ENCODE measurements around the gene SCGN.

The SCGN gene

DNA sequence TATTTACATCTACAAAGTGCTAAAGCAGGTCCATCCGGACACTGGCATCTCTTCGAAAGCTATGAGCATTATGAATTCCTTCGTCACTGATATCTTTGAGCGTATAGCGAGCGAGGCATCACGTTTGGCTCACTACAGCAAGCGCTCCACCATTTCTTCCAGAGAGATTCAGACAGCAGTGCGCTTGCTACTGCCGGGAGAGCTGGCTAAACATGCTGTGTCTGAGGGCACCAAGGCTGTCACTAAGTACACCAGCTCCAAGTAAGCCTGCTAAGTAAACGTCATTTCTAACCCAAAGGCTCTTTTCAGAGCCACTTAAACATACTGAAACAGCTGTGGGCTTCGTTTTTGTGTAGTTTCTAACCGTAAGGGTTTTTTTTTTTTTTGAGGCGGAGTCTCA lies 75.0 kb downstream of the SCGN start:
- TF ChIP-seq, protein P1, sequence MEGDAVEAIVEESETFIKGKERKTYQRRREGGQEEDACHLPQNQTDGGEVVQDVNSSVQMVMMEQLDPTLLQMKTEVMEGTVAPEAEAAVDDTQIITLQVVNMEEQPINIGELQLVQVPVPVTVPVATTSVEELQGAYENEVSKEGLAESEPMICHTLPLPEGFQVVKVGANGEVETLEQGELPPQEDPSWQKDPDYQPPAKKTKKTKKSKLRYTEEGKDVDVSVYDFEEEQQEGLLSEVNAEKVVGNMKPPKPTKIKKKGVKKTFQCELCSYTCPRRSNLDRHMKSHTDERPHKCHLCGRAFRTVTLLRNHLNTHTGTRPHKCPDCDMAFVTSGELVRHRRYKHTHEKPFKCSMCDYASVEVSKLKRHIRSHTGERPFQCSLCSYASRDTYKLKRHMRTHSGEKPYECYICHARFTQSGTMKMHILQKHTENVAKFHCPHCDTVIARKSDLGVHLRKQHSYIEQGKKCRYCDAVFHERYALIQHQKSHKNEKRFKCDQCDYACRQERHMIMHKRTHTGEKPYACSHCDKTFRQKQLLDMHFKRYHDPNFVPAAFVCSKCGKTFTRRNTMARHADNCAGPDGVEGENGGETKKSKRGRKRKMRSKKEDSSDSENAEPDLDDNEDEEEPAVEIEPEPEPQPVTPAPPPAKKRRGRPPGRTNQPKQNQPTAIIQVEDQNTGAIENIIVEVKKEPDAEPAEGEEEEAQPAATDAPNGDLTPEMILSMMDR (conservative IDR thresholded peaks at IDR 0.05; ENCODE audit: low read depth, low read length), result no peak
- DNase-seq (ENCODE audit: low read depth), result no peak
- H3K4me3 ChIP-seq (ENCODE audit: low read depth, low read length), result no peak overlapping the region

DNA sequence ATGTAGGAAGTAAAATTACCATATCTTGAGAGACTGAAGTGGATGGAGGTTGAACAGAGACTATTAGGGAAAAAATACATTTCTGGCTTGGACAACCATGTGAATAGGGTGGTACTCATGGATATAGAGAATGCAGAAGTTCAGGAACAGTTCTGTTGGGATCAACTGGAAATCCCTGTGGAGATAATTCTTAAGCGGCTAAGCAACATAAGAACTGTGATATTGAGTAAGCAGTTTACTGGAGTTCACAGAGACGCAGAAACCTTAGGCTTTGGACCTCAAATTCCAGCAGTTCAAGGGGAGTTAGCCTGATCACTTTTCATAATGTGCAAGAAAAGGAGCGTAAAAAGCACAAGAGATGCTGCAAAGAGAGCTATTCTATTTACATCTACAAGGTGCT lies 78.9 kb downstream of the SCGN start:
- H3K4me3 ChIP-seq (ENCODE audit: low read depth, low read length), result no peak overlapping the region
- no peak for DNase-seq (ENCODE audit: low read depth)
- TF ChIP-seq, protein P1 (conservative IDR thresholded peaks at IDR 0.05; ENCODE audit: low read depth, low read length), result no peak

DNA sequence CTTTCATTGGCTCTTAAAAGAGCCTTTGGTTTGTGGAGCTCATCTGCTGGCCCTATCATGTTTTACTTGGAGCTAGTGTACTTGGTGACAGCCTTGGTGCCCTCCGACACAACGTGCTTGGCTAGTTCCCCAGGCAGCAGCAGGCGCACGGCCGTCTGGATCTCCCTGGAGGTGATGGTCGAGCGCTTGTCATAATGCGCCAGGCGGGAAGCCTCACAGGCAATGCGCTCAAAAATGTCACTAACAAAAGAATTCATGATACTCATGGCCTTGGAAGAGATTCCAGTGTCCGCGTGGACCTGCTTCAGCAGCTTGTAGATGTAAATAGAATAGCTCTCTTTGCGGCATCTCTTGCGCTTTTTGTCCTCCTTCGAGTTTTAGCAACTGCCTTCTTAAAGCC lies 79.7 kb downstream of the SCGN start:
- no peak for DNase-seq (ENCODE audit: low read depth)
- TF ChIP-seq, protein P1 (conservative IDR thresholded peaks at IDR 0.05; ENCODE audit: low read depth, low read length), result no peak
- H3K4me3 ChIP-seq (ENCODE audit: low read depth, low read length), result no peak overlapping the region

DNA sequence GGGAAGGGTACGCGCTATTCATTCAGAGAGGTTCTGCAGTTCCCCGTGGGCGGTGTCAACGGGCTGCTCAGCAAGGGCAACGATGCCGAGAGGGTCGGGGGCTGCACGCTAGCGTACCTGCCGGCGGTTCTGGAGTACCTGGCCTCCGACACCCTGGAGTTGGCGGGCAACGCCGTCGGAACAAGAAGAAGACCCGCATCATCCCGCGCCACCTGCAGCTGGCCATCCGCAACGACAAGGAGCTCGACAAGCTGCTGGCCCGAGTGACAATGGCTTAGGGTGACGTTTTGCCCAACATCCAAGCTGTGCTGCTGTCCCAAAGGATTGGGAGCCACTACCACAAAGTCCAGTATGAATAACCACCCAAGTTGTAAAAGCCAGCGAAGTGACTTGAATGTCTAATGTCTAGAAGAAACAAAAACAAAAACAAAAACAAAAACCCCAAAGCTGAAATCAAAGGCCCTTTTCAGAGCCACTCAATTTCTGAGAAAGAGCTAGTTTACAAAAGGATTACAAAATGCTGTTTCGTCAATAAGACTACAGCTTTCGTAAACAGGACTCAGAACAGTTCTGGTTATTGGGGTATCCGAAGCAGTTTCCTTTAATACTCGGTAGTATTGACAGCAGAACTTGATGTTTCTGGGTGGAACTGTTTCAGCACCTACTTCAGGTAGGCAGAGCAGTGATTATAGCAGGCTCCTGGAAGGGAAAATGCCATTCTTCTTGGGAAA lies 80.6 kb downstream of the SCGN start:
- H3K4me3 ChIP-seq (ENCODE audit: low read depth, low read length), result no peak overlapping the region
- DNase-seq (ENCODE audit: low read depth), result no peak
- TF ChIP-seq, protein P1 (conservative IDR thresholded peaks at IDR 0.05; ENCODE audit: low read depth, low read length), result no peak

DNA sequence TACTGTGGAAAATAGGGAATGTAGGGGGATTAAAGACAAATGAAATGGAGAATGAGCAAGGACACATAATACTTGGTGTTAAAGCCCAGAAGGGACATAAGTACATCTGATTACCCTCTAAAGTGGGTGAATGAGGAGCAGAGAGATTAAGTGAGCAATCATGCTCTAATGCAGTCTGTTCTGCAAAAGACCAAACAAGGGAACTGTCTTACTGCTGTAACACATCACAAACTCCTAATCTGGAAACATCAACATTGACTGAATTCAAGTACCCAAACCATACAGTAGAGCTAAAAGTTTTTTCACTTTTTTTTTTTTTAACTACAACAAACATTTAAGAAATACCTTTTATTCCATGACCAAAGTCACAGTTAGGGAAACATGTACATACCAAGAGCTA lies 83.2 kb downstream of the SCGN start:
- TF ChIP-seq, protein P1 (conservative IDR thresholded peaks at IDR 0.05; ENCODE audit: low read depth, low read length), result no peak

DNA sequence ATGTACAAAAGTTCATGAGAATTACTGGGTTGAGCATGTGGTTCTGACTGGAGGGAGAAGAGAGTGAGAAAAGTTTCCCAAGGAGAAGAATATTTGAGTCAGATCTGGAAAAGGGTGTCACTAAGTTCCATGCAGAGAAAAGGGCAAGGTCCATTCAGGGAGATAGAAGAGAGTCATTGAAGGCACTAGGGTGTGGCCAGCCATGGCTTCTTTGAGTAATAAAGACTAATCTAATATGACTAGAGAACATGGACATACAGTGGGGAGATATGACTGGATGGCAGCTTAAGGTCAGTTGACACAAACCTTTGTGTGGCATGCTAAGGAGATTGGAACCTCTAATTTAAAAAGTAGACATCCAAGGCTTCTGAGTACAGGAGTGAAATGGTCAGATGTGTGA lies 91.9 kb downstream of the SCGN start:
- no peak overlapping the region for H3K4me3 ChIP-seq (ENCODE audit: low read depth, low read length)
- DNase-seq (ENCODE audit: low read depth), result no peak
- TF ChIP-seq, protein P1 (conservative IDR thresholded peaks at IDR 0.05; ENCODE audit: low read depth, low read length), result no peak

More for the DNA sequence above, 83.2 kb downstream of the SCGN start:
- no peak overlapping the region for H3K4me3 ChIP-seq (ENCODE audit: low read depth, low read length)
- no peak for DNase-seq (ENCODE audit: low read depth)

DNA sequence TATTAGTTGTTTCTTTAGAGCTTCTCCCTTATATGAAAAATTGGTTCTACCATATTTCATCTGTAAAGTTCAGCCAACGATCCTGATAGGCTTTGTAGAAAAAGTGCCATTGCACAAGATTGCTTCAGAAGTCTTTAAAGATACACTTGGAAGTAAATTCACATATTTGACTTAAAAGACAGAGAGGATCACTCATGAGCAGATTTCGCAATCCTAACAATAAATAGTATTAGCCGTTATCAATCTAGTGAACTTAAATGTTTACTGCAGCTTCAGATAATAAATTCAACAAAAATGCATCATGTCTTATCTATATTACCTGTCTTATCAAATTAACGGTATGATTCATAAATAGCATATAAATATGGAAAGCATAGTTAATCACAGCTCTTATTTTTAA lies 93.8 kb downstream of the SCGN start:
- no peak overlapping the region for H3K4me3 ChIP-seq (ENCODE audit: low read depth, low read length)
- DNase-seq (ENCODE audit: low read depth), result no peak
- TF ChIP-seq, protein P1 (conservative IDR thresholded peaks at IDR 0.05; ENCODE audit: low read depth, low read length), result no peak
